Stimulated activated CD4-positive, alpha-beta T cell treated with anti-CD3 and anti-CD28 coated beads, Interleukin-12 subunit alpha, Interleukin-12 subunit beta, amount 100 ng/mL, for 24 hours (primary cell): Measurements from ENCODE around the gene C5.

Experiments
- DNase-seq, 2 experiments: peaks; one replicate each; pipeline ENCODE4 v3.0.0-alpha.2; 2020; ENCODE audit warnings: low read depth in 2 of 2

Gene C5

GRCh38 chr9:120941046-120941770, 108.9 kb downstream of the C5 start:
- DNase-seq: no peak

- DNase-seq: no peak
Measured at GRCh38 chr9:120940573-120940972, 109.5 kb downstream of the C5 start.

GRCh38 chr9:120938851-120939250, 111.2 kb downstream of the C5 start:
- no peak for DNase-seq

DNA sequence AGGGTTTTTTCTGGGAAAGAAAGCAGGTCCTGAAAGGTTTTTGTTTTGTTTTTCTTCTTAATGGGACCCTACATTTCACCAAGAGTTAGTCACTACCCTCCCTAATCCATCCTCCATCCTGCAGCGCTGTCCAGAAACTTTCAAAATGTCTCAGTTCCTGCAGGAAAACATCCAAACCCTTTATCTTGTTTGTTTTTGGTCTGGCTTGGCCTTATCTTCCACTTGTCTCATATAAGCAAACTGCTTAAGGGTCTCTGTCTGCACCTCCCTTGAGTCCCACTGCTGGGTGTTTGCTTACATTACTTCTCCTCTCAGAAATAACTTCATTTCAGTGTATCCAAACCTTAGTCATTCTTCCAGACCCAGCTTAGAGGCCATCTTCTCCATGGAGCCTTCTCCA, 112.5 kb downstream of the C5 start:
- DNase-seq: no peak

- no peak for DNase-seq
Measured at GRCh38 chr9:120937127-120937526, 112.9 kb downstream of the C5 start.

- DNase-seq: no peak
Measured at GRCh38 chr9:120936764-120937122, 113.3 kb downstream of the C5 start.

- DNase-seq: peak; percentile 79 to 96
Measured at GRCh38 chr9:120936011-120936763, 113.9 kb downstream of the C5 start.

DNA sequence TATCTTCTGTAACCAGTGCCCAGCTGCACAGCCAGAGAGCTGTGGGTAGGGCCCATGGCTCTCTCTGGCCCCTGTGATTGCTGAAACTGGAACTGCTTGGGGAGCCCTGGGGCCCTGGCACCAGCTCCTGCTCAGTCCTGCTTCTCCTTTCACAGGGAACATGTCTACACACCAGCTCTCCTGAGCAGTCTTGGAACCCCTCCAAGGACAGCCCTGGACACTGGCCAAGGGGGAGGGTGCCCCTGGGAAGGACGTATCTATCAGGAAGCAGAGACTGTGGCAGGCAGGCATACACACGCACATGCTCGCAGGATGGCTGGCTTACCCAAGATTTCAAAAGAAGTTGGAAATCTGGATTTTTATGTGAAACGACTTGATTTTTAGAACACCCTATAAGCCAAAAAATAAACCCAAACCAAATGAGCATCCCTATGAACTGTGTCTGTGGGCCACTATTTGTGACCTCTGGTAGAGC, 114.7 kb downstream of the C5 start:
- DNase-seq: no peak

GRCh38 chr9:120934281-120934680, 115.8 kb downstream of the C5 start:
- DNase-seq: no peak

GRCh38 chr9:120933310-120934055, 116.6 kb downstream of the C5 start:
- DNase-seq: no peak

DNA sequence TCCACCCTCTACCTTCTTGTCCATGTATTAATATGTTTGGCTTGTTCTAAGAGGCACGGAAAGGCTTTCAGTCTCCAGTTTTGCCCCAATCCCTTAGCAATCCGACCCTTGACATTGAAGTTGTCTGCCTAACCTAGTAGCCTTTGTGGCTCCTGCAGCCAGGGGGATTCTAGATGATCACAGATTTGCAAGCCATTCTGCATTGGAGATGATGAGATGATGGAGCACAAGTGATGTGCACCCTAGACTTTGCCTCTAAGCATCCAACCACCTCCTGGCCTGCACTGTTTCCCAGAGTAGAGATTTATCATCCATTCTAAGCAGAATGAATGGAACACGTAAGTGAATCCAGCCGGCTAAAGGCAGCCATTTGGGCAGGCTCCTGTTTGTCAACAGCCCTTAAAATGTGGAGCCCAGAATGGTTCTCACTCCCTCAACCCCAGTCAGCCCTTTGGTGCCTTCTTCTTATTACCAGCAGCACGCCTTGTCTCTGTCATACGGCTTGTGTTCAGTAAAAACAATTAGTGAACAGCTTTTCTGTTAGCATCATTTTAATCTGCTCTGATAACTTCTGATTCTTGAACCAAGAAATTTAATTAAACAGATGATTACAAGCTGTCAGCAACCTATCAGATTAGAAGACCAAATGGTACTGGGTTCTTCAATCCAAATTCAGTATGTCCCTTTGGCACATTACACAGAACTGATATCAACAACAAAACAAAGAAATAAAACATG, 117.8 kb downstream of the C5 start:
- DNase-seq: no peak

DNA sequence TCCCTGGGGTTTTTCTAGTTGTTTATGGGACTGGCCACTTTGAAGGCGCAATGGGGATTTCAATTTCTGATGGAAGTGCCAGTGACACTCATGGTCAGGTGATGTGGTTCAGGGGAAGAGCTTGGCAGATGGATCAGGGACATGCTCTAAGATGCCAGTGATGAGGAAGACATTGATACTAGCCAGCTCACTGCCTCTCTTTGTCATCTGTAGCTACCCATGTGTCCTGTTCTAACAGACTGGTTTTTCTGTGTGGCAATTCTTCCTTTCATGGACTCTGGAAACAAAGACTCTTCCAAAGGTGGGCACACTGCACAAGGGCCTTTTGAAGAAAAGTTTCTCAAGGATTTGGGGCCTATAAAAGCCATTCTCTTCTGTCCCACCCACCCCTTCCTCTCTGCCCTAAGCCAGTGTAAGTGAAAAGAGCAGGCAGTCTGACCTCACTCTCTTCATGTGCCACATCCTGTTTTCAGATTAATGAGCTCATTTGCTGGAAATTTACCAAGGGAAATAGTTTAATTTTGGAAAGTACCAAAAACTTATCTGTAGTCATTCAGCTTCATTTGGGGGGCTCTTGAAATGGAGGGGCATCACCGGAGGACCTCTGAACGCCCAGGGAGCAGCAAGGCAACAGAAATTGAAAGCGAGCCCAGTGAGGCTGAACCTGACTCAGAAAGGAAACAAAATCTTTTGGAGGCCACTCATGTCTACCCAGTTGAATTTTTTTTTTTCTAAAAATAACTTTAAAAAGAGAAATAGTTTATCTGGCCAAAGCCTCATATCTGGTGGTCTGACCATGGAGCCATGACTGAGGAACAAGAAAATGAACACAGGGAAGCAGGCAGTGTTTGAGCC, 118.6 kb downstream of the C5 start:
- peak; percentile 44 to 53 for DNase-seq

- no peak for DNase-seq
Measured at GRCh38 chr9:120929229-120929791, 120.8 kb downstream of the C5 start.

DNA sequence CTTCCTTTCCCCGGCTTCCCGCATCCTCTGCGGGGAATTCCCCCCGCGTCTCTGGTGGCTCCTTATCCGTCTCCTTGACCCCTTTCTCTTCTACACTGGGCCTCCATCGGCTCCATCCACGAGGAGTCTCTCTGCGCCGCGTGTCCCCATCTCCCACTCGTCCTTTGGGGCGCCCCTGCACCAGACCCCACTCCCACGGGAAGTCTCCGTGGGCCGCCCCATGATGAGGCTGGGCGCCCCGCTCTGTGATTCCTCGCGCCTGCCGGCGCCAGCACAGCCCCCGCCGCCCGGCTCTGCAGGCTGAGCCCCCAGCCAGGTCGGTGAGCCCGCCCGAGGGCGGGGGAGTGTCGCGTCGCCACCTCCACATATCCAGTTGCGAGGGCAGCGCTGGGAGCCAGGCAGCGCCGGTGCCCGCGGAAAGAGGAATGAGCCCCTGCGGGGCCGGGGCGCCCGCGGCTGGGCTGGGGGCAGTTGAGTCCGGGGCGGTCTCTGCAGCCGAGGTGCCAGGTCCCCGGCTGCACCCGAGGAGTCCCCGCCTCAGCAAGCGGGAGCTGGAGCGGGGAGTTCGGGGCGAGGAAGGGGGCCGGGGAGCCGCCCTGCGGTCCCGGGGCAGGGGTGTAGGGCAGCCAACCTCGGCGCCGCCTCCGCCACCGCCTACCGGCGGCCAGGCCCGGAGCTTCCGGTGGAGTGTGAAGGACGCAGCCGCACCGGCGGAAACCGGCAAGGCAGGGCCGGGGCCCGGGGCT, 121.4 kb downstream of the C5 start:
- peak in 1 of 2 experiments; percentile 62 for DNase-seq

GRCh38 chr9:120928015-120928482, 122.0 kb downstream of the C5 start:
- peak in 1 of 2 experiments; percentile 52 for DNase-seq

DNA sequence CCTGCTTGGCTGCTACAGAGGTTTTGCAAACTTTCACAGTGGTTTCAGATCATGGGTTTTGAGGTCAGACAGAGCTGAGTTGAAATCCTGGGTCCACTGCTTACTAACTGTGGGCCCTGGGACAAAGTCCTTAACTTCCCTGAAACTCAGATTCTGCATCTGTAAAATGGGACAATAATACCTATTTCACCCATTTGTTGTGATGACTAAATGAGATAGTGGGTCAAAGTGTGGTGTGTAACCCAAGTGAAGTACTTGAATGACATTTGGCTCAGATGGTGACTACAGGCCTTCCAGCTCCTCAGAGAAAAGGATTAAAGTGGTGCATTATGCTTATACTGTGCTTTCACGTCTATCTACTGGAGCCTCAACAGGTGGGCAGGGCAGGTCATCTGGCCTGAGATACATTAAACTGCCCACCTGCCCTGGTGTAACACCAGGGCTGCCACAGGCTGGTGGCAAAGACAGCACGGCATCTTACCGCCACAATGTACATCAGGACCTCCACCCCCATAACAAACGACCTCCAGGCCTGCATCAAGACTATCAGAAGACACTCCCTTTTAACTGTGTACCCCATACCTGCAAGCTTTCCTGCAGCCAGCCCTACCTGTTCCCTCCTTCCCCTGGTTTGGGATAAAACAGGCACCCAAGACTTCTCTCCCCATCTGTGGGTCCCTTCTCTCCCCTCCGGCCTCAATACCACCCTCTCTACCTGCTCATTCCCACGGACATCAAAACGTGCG, 122.6 kb downstream of the C5 start:
- no peak for DNase-seq

GRCh38 chr9:120926397-120926928, 123.6 kb downstream of the C5 start, which contains the start of gene TRAF1:
TSS of gene TRAF1 (minus strand) at chr9:120926796. CDS start at chr9:120926075, 721 bp downstream.
- no peak for DNase-seq
